Measurements from ENCODE around the gene RANBP1. TPM values are rescaled to one million over a fixed set of nuclear protein-coding genes. Genes with fewer than 3 reads are reported as not detected.

Gene RANBP1
- total RNA-seq, 2 experiments from 2014 or later = 406 to 570 TPM

DNA sequence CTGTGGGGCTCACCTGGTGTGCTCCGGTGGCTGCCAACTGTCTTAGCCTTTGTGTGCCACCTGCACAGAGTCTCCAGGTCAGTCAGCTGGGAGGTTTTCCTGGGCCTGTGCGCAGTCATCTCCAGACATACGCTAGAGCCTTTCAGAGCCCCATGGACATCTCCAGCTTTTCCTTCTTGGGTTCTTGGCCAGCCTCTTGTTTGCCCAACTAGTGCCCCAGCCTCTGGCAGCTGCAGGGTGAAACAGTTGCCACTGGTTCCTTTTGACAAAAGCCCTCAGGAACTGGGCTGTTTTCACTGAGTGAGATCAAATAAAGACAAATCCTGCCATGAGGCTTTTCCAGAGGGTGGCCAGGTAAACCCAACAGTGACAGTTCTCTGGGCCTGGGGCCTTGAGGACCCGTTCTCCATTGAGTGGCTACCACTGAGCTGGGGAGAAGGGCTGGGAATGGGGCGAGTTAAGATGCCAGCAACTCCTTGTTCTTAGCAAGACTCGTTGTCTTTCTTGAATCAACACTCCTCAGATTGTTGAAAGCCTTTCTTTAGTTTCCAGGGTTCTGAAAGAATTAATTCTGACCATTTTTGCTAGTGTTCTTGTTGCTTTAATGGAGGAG lies 16.7 kb upstream of the RANBP1 start:
- Histone ChIP-seq H3K27ac (ENCODE audit: low read depth, low read length, poor library complexity, severe bottlenecking) (no peak overlapping the region), H3K79me2 (ENCODE audit: insufficient read depth, low read depth, low read length) (no peaks in the 10 kb centered on the region)

GRCh38 chr22:20101638-20102037 lies 14.3 kb upstream of the RANBP1 start:
- no TSS peak for BruUV-seq (replicated peaks)
- intact Hi-C loops (cut with micrococcal nuclease; ENCODE audit: unreplicated experiment) = no loop called here

More for the DNA sequence above, 16.7 kb upstream of the RANBP1 start:
- Histone ChIP-seq H3K9me2 (ENCODE audit: insufficient read depth, low read length) (no peaks in the 10 kb centered on the region), H3K4me2 (ENCODE audit: low read length) (no peak overlapping the region), H2AFZ (ENCODE audit: low read length) (no peak overlapping the region), H3K4me3 (ENCODE audit: low read depth, low read length, poor library complexity, severe bottlenecking) (no peak overlapping the region), H3K4me1 (ENCODE audit: insufficient read depth, low read length, poor library complexity, severe bottlenecking) (no peaks in the 10 kb centered on the region), H4K20me1 (ENCODE audit: insufficient read depth, low read length) (no peaks in the 10 kb centered on the region), H3K36me3 (ENCODE audit: insufficient read depth, low read length) (peaks cover 88% of the 10 kb centered on the region), H3K9me3 (ENCODE audit: low read length) (peaks cover 10% of the 10 kb centered on the region; the same call in 1 of the 2 replicates)
- ChIA-PET CTCF (ENCODE audit: unreplicated experiment) (no interaction called here), POLR2A (interaction anchor here (0.6 kb wide), 1 partner anchor 30 kb away, joined by 4 read pairs; no protein-coding TSS in a partner anchor)
- BruUV-seq (replicated peaks) = no TSS peak
- DNase-seq (ENCODE audit: low spot score) = no peak
- TF ChIP-seq EZH2phosphoT487 (IDR thresholded peaks at IDR 0.05; ENCODE audit: borderline replicate concordance, low read depth, low read length) = no peak
- TF ChIP-seq, protein P1, sequence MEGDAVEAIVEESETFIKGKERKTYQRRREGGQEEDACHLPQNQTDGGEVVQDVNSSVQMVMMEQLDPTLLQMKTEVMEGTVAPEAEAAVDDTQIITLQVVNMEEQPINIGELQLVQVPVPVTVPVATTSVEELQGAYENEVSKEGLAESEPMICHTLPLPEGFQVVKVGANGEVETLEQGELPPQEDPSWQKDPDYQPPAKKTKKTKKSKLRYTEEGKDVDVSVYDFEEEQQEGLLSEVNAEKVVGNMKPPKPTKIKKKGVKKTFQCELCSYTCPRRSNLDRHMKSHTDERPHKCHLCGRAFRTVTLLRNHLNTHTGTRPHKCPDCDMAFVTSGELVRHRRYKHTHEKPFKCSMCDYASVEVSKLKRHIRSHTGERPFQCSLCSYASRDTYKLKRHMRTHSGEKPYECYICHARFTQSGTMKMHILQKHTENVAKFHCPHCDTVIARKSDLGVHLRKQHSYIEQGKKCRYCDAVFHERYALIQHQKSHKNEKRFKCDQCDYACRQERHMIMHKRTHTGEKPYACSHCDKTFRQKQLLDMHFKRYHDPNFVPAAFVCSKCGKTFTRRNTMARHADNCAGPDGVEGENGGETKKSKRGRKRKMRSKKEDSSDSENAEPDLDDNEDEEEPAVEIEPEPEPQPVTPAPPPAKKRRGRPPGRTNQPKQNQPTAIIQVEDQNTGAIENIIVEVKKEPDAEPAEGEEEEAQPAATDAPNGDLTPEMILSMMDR (conservative IDR thresholded peaks at IDR 0.05; ENCODE audit: low read length) = no peak
- intact Hi-C loops (cut with micrococcal nuclease; ENCODE audit: unreplicated experiment) = no loop called here

More at GRCh38 chr22:20101638-20102037, 14.3 kb upstream of the RANBP1 start:
- ChIA-PET CTCF (ENCODE audit: unreplicated experiment) (no interaction called here), POLR2A (interaction anchor here (0.7 kb wide), 1 partner anchor 13 kb away, joined by 3 read pairs; no protein-coding TSS in a partner anchor)
- peaks cover 87% of the 10 kb centered on the region for H3K36me3 ChIP-seq (ENCODE audit: insufficient read depth, low read length)
- no peak overlapping the region for H2AFZ ChIP-seq (ENCODE audit: low read length)
- no peak overlapping the region for H3K4me2 ChIP-seq (ENCODE audit: low read length)
- no peak overlapping the region for H3K4me3 ChIP-seq (ENCODE audit: low read depth, low read length, poor library complexity, severe bottlenecking)
- no peak for TF ChIP-seq EZH2phosphoT487 (IDR thresholded peaks at IDR 0.05; ENCODE audit: borderline replicate concordance, low read depth, low read length)
- TF ChIP-seq, protein P1 (conservative IDR thresholded peaks at IDR 0.05; ENCODE audit: low read length) = no peak
- DNase-seq (ENCODE audit: low spot score) = no peak
- H3K9me2 ChIP-seq (ENCODE audit: insufficient read depth, low read length) = no peaks in the 10 kb centered on the region
- peaks cover 9% of the 10 kb centered on the region; the same call in 1 of the 2 replicates for H3K9me3 ChIP-seq (ENCODE audit: low read length)
- no peaks in the 10 kb centered on the region for H3K79me2 ChIP-seq (ENCODE audit: insufficient read depth, low read depth, low read length)
- H4K20me1 ChIP-seq (ENCODE audit: insufficient read depth, low read length) = no peaks in the 10 kb centered on the region
- no peak overlapping the region for H3K27ac ChIP-seq (ENCODE audit: low read depth, low read length, poor library complexity, severe bottlenecking)
- no peaks in the 10 kb centered on the region for H3K4me1 ChIP-seq (ENCODE audit: insufficient read depth, low read length, poor library complexity, severe bottlenecking)

Measured in OCI-LY7 (cell line).